ENCODE data around the gene PLCL1. TPM values are rescaled to one million over a fixed set of nuclear protein-coding genes. Genes with fewer than 3 reads are reported as not detected.

The PLCL1 gene
- total RNA-seq, 4 donors from 2014 or later: 6.6 to 10.0 (median 7.9) TPM

GRCh38 chr2:198040835-198041234 is 236.4 kb downstream of the PLCL1 start:
- Histone ChIP-seq H3K27me3 (no peaks in the 10 kb centered on the region), H3K9me3 (no peaks in the 10 kb centered on the region), H3K4me1 (peaks cover 0 to 6% (median 2%) of the 10 kb centered on the region in 4 donors), H3K27ac (no peak overlapping the region), H3K36me3 (no peaks in the 10 kb centered on the region), H3K4me3 (no peak overlapping the region)
- DNase-seq (ENCODE audit: low spot score in 2 of 2): no peak
- 72 to 79% methylated on average over 2 of the region's 2 CpGs for WGBS, 2 donors
- TF ChIP-seq POLR2A (IDR thresholded peaks at IDR 0.05) (no peak), EP300 (IDR thresholded peaks at IDR 0.05) (no peak), CTCF (IDR thresholded peaks at IDR 0.05) (no peak)

GRCh38 chr2:198042189-198042588 is 237.8 kb downstream of the PLCL1 start:
- WGBS, 2 donors: 0 to 42% methylated on average over 1 of the region's 1 CpG
- no peak overlapping the region for H3K4me3 ChIP-seq
- no peak overlapping the region for H3K27ac ChIP-seq
- H3K9me3 ChIP-seq: no peaks in the 10 kb centered on the region
- H3K4me1 ChIP-seq: peaks cover 0 to 4% (median 2%) of the 10 kb centered on the region in 4 donors
- H3K36me3 ChIP-seq: no peaks in the 10 kb centered on the region
- H3K27me3 ChIP-seq: no peaks in the 10 kb centered on the region
- no peak for TF ChIP-seq EP300 (IDR thresholded peaks at IDR 0.05)
- TF ChIP-seq POLR2A (IDR thresholded peaks at IDR 0.05): no peak
- TF ChIP-seq CTCF (IDR thresholded peaks at IDR 0.05): no peak
- DNase-seq (ENCODE audit: low spot score in 2 of 2): no peak

- Histone ChIP-seq H3K4me3 (no peak overlapping the region), H3K9me3 (no peaks in the 10 kb centered on the region), H3K27me3 (no peaks in the 10 kb centered on the region), H3K36me3 (no peaks in the 10 kb centered on the region), H3K27ac (no peak overlapping the region), H3K4me1 (no peaks in the 10 kb centered on the region)
- no peak for DNase-seq (ENCODE audit: low spot score in 2 of 2)
- 85 to 88% methylated on average over 2 of the region's 2 CpGs for WGBS, 2 donors
- TF ChIP-seq CTCF (IDR thresholded peaks at IDR 0.05) (no peak), POLR2A (IDR thresholded peaks at IDR 0.05) (no peak), EP300 (IDR thresholded peaks at IDR 0.05) (no peak)
Measured at GRCh38 chr2:198044777-198045176, 240.4 kb downstream of the PLCL1 start.

- Histone ChIP-seq H3K9me3 (no peaks in the 10 kb centered on the region), H3K36me3 (no peaks in the 10 kb centered on the region), H3K27ac (no peak overlapping the region), H3K4me3 (no peak overlapping the region), H3K27me3 (no peaks in the 10 kb centered on the region), H3K4me1 (no peaks in the 10 kb centered on the region)
- TF ChIP-seq CTCF (IDR thresholded peaks at IDR 0.05): no peak
- TF ChIP-seq EP300 (IDR thresholded peaks at IDR 0.05): no peak
- no peak for TF ChIP-seq POLR2A (IDR thresholded peaks at IDR 0.05)
- no peak for DNase-seq (ENCODE audit: low spot score in 2 of 2)
Measured at GRCh38 chr2:198045227-198045626, 240.8 kb downstream of the PLCL1 start.

- WGBS, 2 donors: 82 to 86% methylated on average over 2 of the region's 2 CpGs
- TF ChIP-seq CTCF (IDR thresholded peaks at IDR 0.05): no peak
- no peak for TF ChIP-seq EP300 (IDR thresholded peaks at IDR 0.05)
- no peak for TF ChIP-seq POLR2A (IDR thresholded peaks at IDR 0.05)
- no peaks in the 10 kb centered on the region for H3K4me1 ChIP-seq
Measured at GRCh38 chr2:198052741-198053140, 248.3 kb downstream of the PLCL1 start.

More at GRCh38 chr2:198052741-198053140, 248.3 kb downstream of the PLCL1 start:
- Histone ChIP-seq H3K27ac (no peak overlapping the region), H3K9me3 (no peaks in the 10 kb centered on the region), H3K4me3 (no peak overlapping the region), H3K27me3 (no peaks in the 10 kb centered on the region), H3K36me3 (no peaks in the 10 kb centered on the region)
- DNase-seq (ENCODE audit: low spot score in 2 of 2): no peak
